Ishikawa (cell line): ENCODE results near the gene ECHDC3.

Experiments used
- CEBPB ChIP-seq: IDR thresholded peaks from 2 replicates; pipeline ENCODE4 v1.6.1; 2012
- CREB1 ChIP-seq: IDR thresholded peaks from 2 replicates; pipeline ENCODE4 v1.6.1; 2012; ENCODE audit warnings: low read depth
- EGR1 ChIP-seq: IDR thresholded peaks from 2 replicates; pipeline ENCODE4 v1.6.1; 2012
- EP300 ChIP-seq: IDR thresholded peaks from 2 replicates; pipeline ENCODE4 v1.6.1; 2012; ENCODE audit warnings: borderline replicate concordance
- MAX ChIP-seq: IDR thresholded peaks from 2 replicates; pipeline ENCODE4 v1.6.1; 2012
- NFIC ChIP-seq: IDR thresholded peaks from 2 replicates; pipeline ENCODE4 v1.6.1; 2012
- RAD21 ChIP-seq: IDR thresholded peaks from 2 replicates; pipeline ENCODE4 v1.6.1; 2012; ENCODE audit warnings: low read depth
- REST ChIP-seq: IDR thresholded peaks from 2 replicates; pipeline ENCODE4 v1.6.1; 2012; ENCODE audit warnings: low read depth, mild to moderate bottlenecking
- TAF1 ChIP-seq: IDR thresholded peaks from 2 replicates; pipeline ENCODE4 v1.6.1; 2012; ENCODE audit warnings: low read depth, mild to moderate bottlenecking
- TCF12 ChIP-seq: IDR thresholded peaks from 2 replicates; pipeline ENCODE4 v1.6.1; 2012; ENCODE audit warnings: low read depth
- TEAD4 ChIP-seq: IDR thresholded peaks from 2 replicates; pipeline ENCODE4 v1.6.1; 2012
- USF1 ChIP-seq: IDR thresholded peaks from 2 replicates; pipeline ENCODE4 v1.6.1; 2012
- YY1 ChIP-seq: IDR thresholded peaks from 2 replicates; pipeline ENCODE4 v1.6.1; 2012; ENCODE audit warnings: low read depth

- TF ChIP-seq NFIC, result no peak
- no peak for TF ChIP-seq EP300
- no peak for TF ChIP-seq CEBPB
- TF ChIP-seq TAF1, result no peak
- TF ChIP-seq YY1, result no peak
- no peak for TF ChIP-seq REST
- TF ChIP-seq EGR1, result no peak
- TF ChIP-seq RAD21, result no peak
- no peak for TF ChIP-seq MAX
- no peak for TF ChIP-seq CREB1
- no peak for TF ChIP-seq TCF12
- TF ChIP-seq TEAD4, result no peak
- TF ChIP-seq USF1, result no peak
These were observed 16.3 kb upstream of the ECHDC3 start for GRCh38 chr10:11725912-11726311.
